Ecto neural progenitor cell (in vitro differentiated cells): Measurements from ENCODE around the gene SLC13A5.
"Not testable (repeated sequence)": the region's sequence is repeated elsewhere in the genome, so short reads cannot be mapped to it uniquely, and the experiment has no call there.

Experiments used
- DNase-seq: peaks from one replicate; pipeline ENCODE4 v3.0.0-alpha.2; 2018; ENCODE audit warnings: low spot score

The SLC13A5 gene

GRCh38 chr17:6713130-6713917 lies at the start of gene SLC13A5:
TSS of gene SLC13A5 (minus strand) at chr17:6713369. CDS start at chr17:6713333, 36 bp downstream.
- peak; percentile 92 for DNase-seq

DNA sequence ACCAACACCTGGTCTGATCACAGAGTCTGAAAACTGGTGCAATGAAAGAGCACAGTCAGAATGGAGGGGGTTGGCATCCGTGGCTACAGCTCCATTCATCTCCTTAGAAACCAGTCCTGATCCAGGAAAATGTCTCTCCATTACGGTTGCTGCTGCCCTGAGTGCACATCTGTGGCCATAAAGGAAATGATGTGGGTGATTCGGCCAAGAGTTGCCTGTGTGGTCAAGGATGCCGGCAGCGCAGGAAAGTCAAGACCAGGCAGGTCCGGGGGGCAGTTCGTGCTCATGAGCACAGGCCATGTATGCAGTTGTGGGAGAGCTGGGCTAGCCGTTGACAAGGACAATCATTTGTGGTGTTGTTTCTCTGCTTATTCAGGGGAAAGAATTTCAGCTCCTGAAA lies 48.6 kb upstream of the SLC13A5 start:
- no peak for DNase-seq

DNA sequence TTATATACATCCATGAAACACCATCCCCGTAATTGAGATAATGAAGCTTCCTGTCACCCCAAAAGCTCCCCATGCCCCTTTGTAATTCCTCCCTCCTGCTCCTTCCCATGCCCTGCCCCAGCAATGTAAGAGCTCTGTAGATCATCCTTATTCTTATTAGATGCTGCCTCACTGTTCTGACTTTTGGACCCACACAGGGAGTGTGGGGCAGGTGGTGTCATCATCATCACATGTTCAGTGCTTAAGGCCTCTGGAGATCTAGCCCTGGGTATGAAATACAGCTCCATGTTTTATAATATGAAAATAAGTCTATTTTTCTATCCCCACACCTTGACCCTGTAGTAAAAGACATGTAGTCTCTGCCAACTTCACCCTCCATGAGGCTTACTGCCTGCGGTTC lies 44.6 kb upstream of the SLC13A5 start:
- no peak for DNase-seq

GRCh38 chr17:6756425-6757031 lies 43.4 kb upstream of the SLC13A5 start:
- no peak for DNase-seq

DNA sequence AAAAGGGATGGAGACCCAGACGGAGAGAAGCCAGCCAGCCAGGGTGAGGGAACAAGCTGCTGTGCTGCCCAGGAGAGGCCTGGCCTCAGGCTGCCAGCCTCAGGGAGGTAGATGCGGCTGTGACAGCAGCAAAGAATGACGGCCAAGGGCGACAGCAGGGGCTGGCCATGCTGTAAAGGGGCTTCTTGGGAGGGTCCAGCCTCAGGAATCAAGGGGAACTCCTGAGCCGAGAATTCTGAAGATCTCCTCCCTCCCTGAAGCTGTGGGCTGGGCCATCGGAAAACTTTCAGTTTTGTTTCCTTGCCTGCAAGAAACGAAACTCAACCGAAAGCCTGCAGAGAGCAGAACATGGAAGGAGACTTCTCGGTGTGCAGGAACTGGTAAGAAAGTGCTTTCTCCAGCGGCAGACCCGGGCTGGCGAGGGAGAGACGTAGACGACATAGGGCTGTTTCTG lies 42.6 kb upstream of the SLC13A5 start, which contains the start of gene XAF1:
Gene XAF1, plus strand, starts transcription at position 316 of the 454 bp plus-strand sequence. Its CDS starts 33 bp downstream, at position 349.
- no peak for DNase-seq

DNA sequence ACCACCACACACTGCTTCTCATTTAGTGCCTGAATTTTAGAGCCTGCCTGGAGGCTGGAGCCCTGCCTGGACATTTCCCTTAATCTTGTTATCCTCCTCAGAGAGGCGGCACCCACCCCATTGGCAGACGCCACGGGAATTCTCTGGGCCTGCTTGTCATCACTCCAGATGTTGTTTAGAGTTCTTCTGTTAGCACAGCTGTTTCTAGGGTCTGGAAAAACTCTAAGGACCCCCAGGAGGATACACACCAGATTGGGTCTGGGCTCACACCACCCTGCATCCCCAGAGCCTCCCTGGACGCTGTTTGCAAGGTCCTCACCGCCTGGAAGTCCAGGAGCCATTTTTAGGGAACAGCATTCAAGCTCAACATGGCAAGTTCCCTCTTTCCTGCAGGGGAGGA lies 42.1 kb upstream of the SLC13A5 start:
- no peak for DNase-seq

DNA sequence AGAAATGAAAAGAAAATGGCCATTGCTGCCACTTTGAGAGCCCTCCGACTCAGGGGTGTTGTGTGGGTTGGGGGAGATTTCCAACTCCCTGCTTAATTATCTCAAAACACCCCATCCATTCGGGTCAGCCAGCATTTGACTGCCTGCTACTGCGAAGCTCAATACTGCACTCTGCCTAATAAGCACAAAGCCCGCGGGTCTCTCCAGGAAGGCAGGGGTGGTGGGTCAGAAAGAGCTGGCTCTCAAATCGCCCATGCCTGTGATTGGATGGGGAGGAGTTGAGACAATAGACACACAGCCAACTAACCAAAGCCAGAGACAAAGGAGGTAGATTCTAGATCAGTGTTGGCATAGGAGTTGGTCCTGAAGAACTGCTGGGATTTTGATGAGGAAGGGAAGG lies 40.4 kb upstream of the SLC13A5 start:
- DNase-seq, result no peak

GRCh38 chr17:6753006-6753445 lies 39.9 kb upstream of the SLC13A5 start:
- no peak for DNase-seq

DNA sequence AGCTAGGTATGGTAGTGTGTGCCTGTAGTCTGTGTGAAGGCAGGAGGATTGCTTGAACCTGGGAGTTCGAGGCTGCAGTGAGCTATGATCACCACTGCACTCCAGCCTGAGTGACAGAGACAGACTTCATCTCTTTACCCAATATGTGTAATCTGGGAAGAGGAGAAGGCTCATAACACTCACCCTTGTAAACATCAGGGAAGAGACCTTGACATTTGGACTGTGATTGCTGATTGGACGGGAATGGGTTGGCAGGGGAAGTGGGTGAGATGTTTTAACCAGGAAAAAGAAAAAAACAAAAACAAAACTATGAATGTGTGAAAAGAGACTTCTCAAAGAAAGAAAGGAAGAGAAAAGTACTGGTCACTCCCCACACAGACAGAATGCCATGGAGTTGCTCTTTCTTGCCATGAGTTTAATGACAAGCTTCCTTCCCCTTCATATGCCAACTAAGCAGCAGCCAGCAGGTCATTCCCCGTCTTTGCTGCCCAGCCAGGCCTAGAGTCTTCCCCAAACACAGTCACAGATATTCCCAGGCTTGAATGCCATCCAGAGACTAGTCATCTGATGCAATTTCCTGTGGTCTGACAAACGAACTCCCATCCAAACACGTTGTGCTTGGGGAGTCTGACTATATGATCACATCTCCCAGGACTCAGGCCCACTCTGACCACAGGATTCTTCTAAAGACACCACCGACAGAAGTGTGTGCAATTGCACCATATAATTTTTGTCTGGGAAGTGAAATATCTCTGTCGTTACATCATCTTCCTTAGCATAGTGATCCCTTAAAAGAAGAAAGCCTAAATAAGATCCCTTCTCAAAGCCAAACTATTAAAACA lies 39.1 kb upstream of the SLC13A5 start:
- no peak for DNase-seq

DNA sequence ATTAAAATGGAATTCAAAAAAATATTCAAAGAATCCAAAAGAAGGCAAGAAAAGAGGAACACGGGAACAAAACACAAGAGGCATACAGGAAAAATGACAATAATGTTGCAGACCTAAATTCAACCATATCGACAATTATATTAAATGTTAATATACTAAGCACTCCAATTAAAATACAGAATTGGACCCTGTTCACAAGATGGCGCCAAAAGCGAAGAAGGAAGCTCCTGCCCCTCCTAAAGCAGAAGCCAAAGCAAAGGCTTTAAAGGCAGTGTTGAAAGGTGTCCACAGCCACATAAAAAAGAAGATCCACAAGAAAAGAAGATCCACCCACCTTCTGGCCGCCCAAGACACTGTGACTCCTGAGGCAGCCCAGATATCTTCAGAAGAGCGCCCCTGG lies 36.4 kb upstream of the SLC13A5 start:
- DNase-seq, result no peak

DNA sequence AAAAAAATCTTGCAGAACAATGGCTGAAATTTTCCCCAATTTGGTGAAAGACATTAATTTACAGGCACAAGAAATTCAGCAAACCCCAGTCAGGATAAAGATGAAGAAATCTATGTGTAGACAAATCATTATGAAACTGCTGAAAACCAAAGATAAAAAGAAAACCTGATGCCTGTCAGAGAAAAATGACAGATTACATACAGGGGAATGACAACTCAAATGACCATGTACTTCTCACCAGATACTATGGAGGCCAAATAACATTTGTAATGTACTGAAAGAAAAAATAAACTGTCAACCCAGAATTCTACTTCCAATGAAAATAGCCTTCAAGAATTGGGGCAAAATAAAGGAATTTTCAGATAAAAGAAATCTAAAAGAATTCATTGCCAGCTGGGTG lies 35.4 kb upstream of the SLC13A5 start:
- DNase-seq, result no peak

GRCh38 chr17:6746665-6747064 lies 33.5 kb upstream of the SLC13A5 start:
- not testable (repeated sequence) for DNase-seq

GRCh38 chr17:6729531-6729930 lies 16.4 kb upstream of the SLC13A5 start:
- no peak for DNase-seq

GRCh38 chr17:6724009-6724408 lies 10.8 kb upstream of the SLC13A5 start:
- DNase-seq, result no peak

GRCh38 chr17:6721744-6722143 lies 8.6 kb upstream of the SLC13A5 start:
- no peak for DNase-seq

- DNase-seq, result no peak
Measured at GRCh38 chr17:6716736-6717135, 3.6 kb upstream of the SLC13A5 start.

DNA sequence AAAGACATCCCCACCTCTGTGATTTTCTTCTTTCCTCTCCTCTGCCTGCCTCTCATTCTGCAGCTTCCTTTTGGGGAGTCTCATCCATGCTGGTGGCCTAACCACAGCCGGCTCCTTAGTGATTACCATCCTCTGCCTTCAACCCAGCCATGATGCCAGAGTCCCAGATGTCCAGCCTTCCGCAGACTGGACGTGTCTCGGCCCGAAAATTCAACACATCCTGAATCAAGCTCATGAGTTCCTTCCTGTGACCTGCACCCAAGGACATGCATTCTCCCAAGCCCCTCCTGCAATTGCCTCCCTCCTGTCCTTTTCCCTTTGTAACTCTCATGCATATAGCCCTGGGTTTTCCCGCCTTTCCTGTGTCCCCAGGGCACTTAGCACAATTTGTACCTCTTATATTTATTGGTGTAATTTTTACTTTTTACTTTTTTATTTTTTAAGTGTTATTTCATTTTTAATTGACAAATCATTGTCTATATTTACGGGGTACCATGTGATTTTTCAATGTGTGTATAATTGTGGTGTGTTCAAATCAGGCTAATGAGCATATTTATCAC lies 1.2 kb upstream of the SLC13A5 start:
- DNase-seq, result no peak

- DNase-seq, result no peak
Measured at GRCh38 chr17:6713918-6714271, 726 bp upstream of the SLC13A5 start.

DNA sequence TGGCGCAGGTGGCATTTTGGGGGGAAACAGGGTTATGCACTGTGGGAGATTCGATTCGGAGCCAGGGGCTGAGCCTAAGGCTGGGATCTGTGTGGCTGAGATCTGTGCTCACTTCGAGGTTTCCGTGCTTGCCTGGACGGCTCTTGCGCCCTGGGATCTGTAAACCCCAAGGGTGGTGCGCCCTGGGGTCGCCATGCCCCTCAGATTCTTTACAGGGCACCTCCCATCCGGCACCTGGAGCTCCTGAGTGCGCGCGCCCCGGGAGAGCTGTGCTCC lies 377 bp downstream of the SLC13A5 start:
- DNase-seq, result no peak

GRCh38 chr17:6712058-6712853 lies 913 bp downstream of the SLC13A5 start:
- peak; percentile 83 for DNase-seq

DNA sequence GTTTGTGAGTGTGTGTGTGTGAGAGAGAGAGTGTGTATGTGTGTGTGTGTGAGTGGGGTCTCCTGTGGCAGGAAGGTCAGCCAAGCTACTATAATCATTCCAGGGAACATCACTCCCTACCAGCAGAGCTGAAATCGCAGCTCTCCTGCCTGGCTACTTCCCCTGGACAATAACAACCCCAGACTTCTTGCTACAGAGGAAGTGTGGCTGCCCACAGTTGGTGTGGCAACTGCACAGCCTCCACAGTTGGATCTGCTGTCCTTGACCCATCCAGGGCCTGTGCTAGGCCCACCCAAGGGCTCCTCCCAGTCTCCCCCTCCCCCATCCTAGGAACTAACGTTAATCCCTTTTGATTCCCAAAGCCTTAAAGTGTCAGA lies 1.5 kb downstream of the SLC13A5 start:
- no peak for DNase-seq
